ENCODE measurements around the gene CLDN3. TPM values are rescaled to one million over a fixed set of nuclear protein-coding genes. Genes with fewer than 3 reads are reported as not detected.

CLDN3 gene
- total RNA-seq, 1 experiment from 2014 or later: not detected

- Mint-ChIP-seq H3K4me3 (ENCODE audit: unreplicated experiment) (no peak overlapping the region), H3K27ac (ENCODE audit: low read depth, unreplicated experiment) (no peak overlapping the region), H3K9me3 (ENCODE audit: unreplicated experiment) (no peaks in the 10 kb centered on the region), H3K36me3 (ENCODE audit: insufficient read depth, unreplicated experiment) (no peaks in the 10 kb centered on the region), H3K27me3 (ENCODE audit: insufficient read depth, unreplicated experiment) (no peaks in the 10 kb centered on the region), H3K4me1 (ENCODE audit: insufficient read depth, unreplicated experiment) (peaks cover 6% of the 10 kb centered on the region)
- BruUV-seq (replicated peaks): no TSS peak
- no peak for DNase-seq (ENCODE audit: unreplicated experiment)
- intact Hi-C loops (cut with micrococcal nuclease): no loop called here
- ChIA-PET POLR2A (no interaction called here), CTCF (interaction anchor here (0.6 kb wide), 1 partner anchor 53 kb away, joined by 3 read pairs; no protein-coding TSS in a partner anchor)
- TF ChIP-seq CTCF (IDR thresholded peaks at IDR 0.05; ENCODE audit: unreplicated experiment): no peak
Measured at GRCh38 chr7:73758581-73759138, 11.4 kb downstream of the CLDN3 start.

- ChIA-PET POLR2A (no interaction called here), CTCF (no interaction called here)
- Mint-ChIP-seq H3K4me3 (ENCODE audit: unreplicated experiment) (no peak overlapping the region), H3K27me3 (ENCODE audit: insufficient read depth, unreplicated experiment) (no peaks in the 10 kb centered on the region), H3K36me3 (ENCODE audit: insufficient read depth, unreplicated experiment) (no peaks in the 10 kb centered on the region), H3K9me3 (ENCODE audit: unreplicated experiment) (no peaks in the 10 kb centered on the region), H3K4me1 (ENCODE audit: insufficient read depth, unreplicated experiment) (no peaks in the 10 kb centered on the region), H3K27ac (ENCODE audit: low read depth, unreplicated experiment) (no peak overlapping the region)
- intact Hi-C loops (cut with micrococcal nuclease): loop anchor here (10.0 kb wide), 1 partner anchor 55 kb away; no protein-coding TSS in a partner anchor
- DNase-seq (ENCODE audit: unreplicated experiment): no peak
- no TSS peak for BruUV-seq (replicated peaks)
- TF ChIP-seq CTCF (IDR thresholded peaks at IDR 0.05; ENCODE audit: unreplicated experiment): no peak
Measured at GRCh38 chr7:73749931-73750776, 19.9 kb downstream of the CLDN3 start.

- POLR2A ChIA-PET: interaction anchor here (0.8 kb wide), 1 partner anchor 43 kb away, joined by 3 read pairs; no protein-coding TSS in a partner anchor
- Mint-ChIP-seq H3K9me3 (ENCODE audit: unreplicated experiment) (no peaks in the 10 kb centered on the region), H3K4me3 (ENCODE audit: unreplicated experiment) (no peak overlapping the region), H3K4me1 (ENCODE audit: insufficient read depth, unreplicated experiment) (no peaks in the 10 kb centered on the region), H3K27me3 (ENCODE audit: insufficient read depth, unreplicated experiment) (no peaks in the 10 kb centered on the region), H3K36me3 (ENCODE audit: insufficient read depth, unreplicated experiment) (no peaks in the 10 kb centered on the region), H3K27ac (ENCODE audit: low read depth, unreplicated experiment) (no peak overlapping the region)
- DNase-seq (ENCODE audit: unreplicated experiment): no peak
- intact Hi-C loops (cut with micrococcal nuclease): loop anchor here (10.0 kb wide), 1 partner anchor 58 kb away; no protein-coding TSS in a partner anchor
- no TSS peak for BruUV-seq (replicated peaks)
- no peak for TF ChIP-seq CTCF (IDR thresholded peaks at IDR 0.05; ENCODE audit: unreplicated experiment)
- CTCF ChIA-PET: interaction anchor here (0.7 kb wide), 1 partner anchor 110 kb away, joined by 3 read pairs; no protein-coding TSS in a partner anchor
Measured at GRCh38 chr7:73746378-73746777, 23.7 kb downstream of the CLDN3 start.

All from MCF 10A (cell line).